Nephron (organoid): ENCODE data around the gene ZNF335.

Experiments
- H3K27ac Mint-ChIP-seq, 3 experiments: 2 replicates each; pipeline ENCODE4 v1.8.0; 2020; ENCODE audit warnings: mixed read lengths in 3 of 3, mild to moderate bottlenecking in 2 of 3, moderate library complexity in 1 of 3
- H3K27me3 Mint-ChIP-seq: 2 replicates; pipeline ENCODE4 v1.8.0; 2021; ENCODE audit warnings: low read depth, mild to moderate bottlenecking, moderate library complexity, mixed read lengths
- H3K36me3 Mint-ChIP-seq: 2 replicates; pipeline ENCODE4 v1.8.0; 2020; ENCODE audit warnings: low read depth, mixed read lengths
- H3K4me1 Mint-ChIP-seq: 2 replicates; pipeline ENCODE4 v1.8.0; 2020; ENCODE audit warnings: mixed read lengths
- H3K4me3 Mint-ChIP-seq, 3 experiments: 2 replicates each; pipeline ENCODE4 v1.8.0; 2020; ENCODE audit warnings: mild to moderate bottlenecking in 3 of 3, mixed read lengths in 3 of 3, moderate library complexity in 2 of 3
- H3K9me3 Mint-ChIP-seq: 2 replicates; pipeline ENCODE4 v1.8.0; 2020; ENCODE audit warnings: mixed read lengths
- TF ChIP-seq, protein P1 (sequence below), 3 experiments: fragments of 200-600 bp; sonication (generic); IDR thresholded peaks; one replicate each; pipeline ENCODE4 v1.5.0; 2021; ENCODE audit warnings: antibody characterized with exemption in 3 of 3; ENCODE audit not compliant: unreplicated experiment in 3 of 3

Gene ZNF335, protein sequence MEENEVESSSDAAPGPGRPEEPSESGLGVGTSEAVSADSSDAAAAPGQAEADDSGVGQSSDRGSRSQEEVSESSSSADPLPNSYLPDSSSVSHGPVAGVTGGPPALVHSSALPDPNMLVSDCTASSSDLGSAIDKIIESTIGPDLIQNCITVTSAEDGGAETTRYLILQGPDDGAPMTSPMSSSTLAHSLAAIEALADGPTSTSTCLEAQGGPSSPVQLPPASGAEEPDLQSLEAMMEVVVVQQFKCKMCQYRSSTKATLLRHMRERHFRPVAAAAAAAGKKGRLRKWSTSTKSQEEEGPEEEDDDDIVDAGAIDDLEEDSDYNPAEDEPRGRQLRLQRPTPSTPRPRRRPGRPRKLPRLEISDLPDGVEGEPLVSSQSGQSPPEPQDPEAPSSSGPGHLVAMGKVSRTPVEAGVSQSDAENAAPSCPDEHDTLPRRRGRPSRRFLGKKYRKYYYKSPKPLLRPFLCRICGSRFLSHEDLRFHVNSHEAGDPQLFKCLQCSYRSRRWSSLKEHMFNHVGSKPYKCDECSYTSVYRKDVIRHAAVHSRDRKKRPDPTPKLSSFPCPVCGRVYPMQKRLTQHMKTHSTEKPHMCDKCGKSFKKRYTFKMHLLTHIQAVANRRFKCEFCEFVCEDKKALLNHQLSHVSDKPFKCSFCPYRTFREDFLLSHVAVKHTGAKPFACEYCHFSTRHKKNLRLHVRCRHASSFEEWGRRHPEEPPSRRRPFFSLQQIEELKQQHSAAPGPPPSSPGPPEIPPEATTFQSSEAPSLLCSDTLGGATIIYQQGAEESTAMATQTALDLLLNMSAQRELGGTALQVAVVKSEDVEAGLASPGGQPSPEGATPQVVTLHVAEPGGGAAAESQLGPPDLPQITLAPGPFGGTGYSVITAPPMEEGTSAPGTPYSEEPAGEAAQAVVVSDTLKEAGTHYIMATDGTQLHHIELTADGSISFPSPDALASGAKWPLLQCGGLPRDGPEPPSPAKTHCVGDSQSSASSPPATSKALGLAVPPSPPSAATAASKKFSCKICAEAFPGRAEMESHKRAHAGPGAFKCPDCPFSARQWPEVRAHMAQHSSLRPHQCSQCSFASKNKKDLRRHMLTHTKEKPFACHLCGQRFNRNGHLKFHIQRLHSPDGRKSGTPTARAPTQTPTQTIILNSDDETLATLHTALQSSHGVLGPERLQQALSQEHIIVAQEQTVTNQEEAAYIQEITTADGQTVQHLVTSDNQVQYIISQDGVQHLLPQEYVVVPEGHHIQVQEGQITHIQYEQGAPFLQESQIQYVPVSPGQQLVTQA (N-terminal part only)

GRCh38 chr20:45971675-45972499, at the start of gene ZNF335:
TSS of gene ZNF335 (minus strand) at chr20:45972203. CDS start at chr20:45971410, 793 bp downstream.
- Mint-ChIP-seq H3K4me1 (peaks cover 13% of the 10 kb centered on the region), H3K4me3 (peak within 1 kb of the TSS; percentile 87 to 90 (median 88)), H3K27me3 (peaks cover 15% of the 10 kb centered on the region), H3K27ac (peak within 1 kb of the TSS; percentile 100), H3K9me3 (no peaks in the 10 kb centered on the region), H3K36me3 (peaks cover 8% of the 10 kb centered on the region)
- TF ChIP-seq, protein P1, sequence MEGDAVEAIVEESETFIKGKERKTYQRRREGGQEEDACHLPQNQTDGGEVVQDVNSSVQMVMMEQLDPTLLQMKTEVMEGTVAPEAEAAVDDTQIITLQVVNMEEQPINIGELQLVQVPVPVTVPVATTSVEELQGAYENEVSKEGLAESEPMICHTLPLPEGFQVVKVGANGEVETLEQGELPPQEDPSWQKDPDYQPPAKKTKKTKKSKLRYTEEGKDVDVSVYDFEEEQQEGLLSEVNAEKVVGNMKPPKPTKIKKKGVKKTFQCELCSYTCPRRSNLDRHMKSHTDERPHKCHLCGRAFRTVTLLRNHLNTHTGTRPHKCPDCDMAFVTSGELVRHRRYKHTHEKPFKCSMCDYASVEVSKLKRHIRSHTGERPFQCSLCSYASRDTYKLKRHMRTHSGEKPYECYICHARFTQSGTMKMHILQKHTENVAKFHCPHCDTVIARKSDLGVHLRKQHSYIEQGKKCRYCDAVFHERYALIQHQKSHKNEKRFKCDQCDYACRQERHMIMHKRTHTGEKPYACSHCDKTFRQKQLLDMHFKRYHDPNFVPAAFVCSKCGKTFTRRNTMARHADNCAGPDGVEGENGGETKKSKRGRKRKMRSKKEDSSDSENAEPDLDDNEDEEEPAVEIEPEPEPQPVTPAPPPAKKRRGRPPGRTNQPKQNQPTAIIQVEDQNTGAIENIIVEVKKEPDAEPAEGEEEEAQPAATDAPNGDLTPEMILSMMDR (IDR thresholded peaks at IDR 0.05; ENCODE audit: unreplicated experiment in 3 of 3): peak in 1 of 3 experiments; percentile 16

DNA sequence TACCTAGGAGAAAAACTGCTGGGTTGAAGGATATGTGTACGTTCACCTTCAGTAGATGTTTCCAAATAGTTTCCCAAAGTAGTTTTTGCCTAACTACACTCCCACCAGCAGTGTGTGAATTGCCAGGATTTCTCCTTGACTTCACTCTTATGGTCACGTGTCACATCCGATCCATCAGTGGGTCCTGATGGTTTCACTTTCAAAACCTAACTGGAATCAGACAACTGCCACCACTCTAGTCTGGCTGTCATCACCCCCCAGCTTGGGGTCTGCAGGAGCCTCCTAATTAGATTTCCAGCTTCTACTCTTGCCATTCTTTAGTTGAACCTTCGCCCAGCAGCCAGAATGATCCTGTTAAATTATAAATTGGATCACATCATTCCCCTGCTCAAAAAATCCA, 48.6 kb upstream of the ZNF335 start:
- H3K27ac Mint-ChIP-seq: no peak overlapping the region
- H3K4me3 Mint-ChIP-seq: peak overlapping the region; percentile 41 to 82 (median 54)
- H3K36me3 Mint-ChIP-seq: no peaks in the 10 kb centered on the region
- TF ChIP-seq, protein P1 (IDR thresholded peaks at IDR 0.05; ENCODE audit: unreplicated experiment in 3 of 3): no peak
- H3K4me1 Mint-ChIP-seq: peaks cover 7% of the 10 kb centered on the region
- no peaks in the 10 kb centered on the region for H3K9me3 Mint-ChIP-seq
- peaks cover 60% of the 10 kb centered on the region for H3K27me3 Mint-ChIP-seq

DNA sequence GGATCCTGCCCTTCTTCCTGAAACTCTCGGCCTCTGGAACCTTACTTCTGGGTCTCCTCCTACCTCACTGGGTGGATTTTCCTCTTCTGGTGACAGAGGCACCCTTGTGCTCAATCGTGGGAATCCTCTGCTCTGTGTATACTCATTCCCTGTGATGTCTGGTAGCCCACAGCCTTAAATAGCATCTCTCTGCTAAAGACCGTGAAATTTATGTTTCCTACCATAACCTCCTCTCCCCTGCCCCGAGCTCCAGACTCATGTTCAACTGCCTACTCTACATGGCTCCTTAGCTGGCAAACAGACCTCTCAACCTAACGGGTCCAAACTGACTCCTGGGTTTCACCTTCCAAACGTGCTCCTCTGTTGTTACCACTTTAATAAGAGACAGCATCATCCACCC, 46.6 kb upstream of the ZNF335 start:
- Mint-ChIP-seq H3K4me3 (no peak overlapping the region), H3K4me1 (peaks cover 17% of the 10 kb centered on the region), H3K27me3 (peaks cover 57% of the 10 kb centered on the region), H3K27ac (no peak overlapping the region), H3K36me3 (no peaks in the 10 kb centered on the region), H3K9me3 (no peaks in the 10 kb centered on the region)
- TF ChIP-seq, protein P1 (IDR thresholded peaks at IDR 0.05; ENCODE audit: unreplicated experiment in 3 of 3): no peak

DNA sequence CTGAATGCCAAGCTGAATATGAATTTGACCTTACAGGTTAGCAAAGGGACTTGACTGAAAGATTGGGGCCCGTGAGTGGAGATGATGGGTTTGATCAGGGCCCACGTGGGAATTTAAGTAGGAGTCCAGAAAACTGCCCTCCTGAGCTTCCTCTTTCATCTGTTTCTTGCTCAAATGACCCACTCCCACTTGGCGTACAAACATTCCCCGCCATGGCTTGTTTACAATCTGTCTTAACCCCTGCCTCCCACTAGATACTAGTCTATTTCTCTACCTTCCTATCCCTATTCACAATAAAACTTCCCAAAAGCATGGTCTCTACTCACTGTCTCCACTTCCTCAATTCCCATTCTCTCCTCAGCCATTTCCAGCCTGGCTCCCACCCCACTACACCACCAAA, 46.1 kb upstream of the ZNF335 start:
- H3K9me3 Mint-ChIP-seq: no peaks in the 10 kb centered on the region
- TF ChIP-seq, protein P1 (IDR thresholded peaks at IDR 0.05; ENCODE audit: unreplicated experiment in 3 of 3): no peak
- H3K4me1 Mint-ChIP-seq: peaks cover 17% of the 10 kb centered on the region
- H3K27me3 Mint-ChIP-seq: peaks cover 56% of the 10 kb centered on the region
- no peak overlapping the region for H3K27ac Mint-ChIP-seq
- no peak overlapping the region for H3K4me3 Mint-ChIP-seq
- no peaks in the 10 kb centered on the region for H3K36me3 Mint-ChIP-seq

- no peaks in the 10 kb centered on the region for H3K9me3 Mint-ChIP-seq
- no peaks in the 10 kb centered on the region for H3K36me3 Mint-ChIP-seq
- TF ChIP-seq, protein P1 (IDR thresholded peaks at IDR 0.05; ENCODE audit: unreplicated experiment in 3 of 3): no peak
- no peak overlapping the region for H3K4me3 Mint-ChIP-seq
- H3K4me1 Mint-ChIP-seq: peaks cover 21% of the 10 kb centered on the region
- peaks cover 56% of the 10 kb centered on the region for H3K27me3 Mint-ChIP-seq
- H3K27ac Mint-ChIP-seq: no peak overlapping the region
Observed at GRCh38 chr20:46017272-46017671, 45.3 kb upstream of the ZNF335 start.
